Measurements from ENCODE around the gene RNF144A.
"Not testable (repeated sequence)": the region's sequence is repeated elsewhere in the genome, so short reads cannot be mapped to it uniquely, and the experiment has no call there.

RNF144A gene, protein sequence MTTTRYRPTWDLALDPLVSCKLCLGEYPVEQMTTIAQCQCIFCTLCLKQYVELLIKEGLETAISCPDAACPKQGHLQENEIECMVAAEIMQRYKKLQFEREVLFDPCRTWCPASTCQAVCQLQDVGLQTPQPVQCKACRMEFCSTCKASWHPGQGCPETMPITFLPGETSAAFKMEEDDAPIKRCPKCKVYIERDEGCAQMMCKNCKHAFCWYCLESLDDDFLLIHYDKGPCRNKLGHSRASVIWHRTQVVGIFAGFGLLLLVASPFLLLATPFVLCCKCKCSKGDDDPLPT

DNA sequence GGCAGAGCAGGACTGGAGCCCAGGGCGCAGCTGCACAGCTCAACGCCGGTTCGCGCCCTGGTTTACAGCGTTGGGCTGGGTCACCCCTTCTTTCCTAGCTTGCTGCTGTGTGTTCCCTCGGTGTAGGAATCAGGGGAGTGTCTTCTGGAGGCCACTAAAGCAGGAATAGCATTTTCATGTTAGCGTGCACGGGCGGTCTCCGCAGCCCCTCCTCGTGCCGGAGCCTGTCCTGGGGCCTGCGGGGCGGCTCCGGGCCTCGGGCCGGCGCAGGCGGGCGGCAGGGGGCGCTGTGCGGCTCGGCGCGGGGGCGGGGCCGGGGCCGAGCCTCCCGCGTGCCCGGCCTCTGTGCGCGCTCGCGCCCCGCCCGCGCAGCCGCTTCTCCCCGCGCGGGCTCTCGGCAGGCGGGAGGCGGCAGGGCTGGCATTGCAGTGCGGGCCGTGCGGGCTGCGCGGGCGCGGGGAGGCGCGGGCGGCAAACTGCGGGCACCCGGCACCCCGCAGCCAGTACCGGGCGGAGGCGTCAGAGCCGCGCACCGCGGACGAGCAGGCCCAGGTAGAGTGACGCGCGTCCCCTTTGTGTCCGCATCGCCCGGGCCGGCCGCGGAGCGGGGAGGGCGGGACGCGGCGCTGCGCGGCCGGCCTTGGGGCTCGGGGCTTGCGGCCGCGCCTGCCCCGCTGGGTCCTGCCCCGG is at the start of gene RNF144A:
TSS of gene RNF144A (plus strand) at position 342 of the 690 bp plus-strand sequence. CDS start 79,515 bp downstream, outside the sequence.
- DNase-seq (ENCODE audit: low read depth, low spot score): peak; percentile 90

DNA sequence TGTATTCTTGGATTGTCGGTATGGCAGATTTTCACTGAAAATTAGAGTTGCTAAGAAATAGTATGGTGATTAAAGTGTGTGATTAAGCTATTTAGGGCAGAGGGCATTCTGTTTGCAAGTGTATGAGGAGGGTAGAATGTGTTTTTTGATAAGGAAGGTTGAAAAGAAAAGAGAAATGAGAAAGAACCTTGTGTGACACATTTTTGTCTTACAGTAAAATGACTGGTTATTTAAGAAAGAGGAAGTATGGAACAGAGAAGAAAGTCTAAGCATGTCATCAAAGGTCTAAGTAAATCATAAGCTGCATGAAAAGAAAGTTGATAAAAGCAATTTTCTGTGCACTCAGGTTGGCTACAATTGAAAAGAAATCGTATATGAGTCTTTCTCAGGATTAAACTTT is 44.8 kb upstream of the RNF144A start:
- DNase-seq (ENCODE audit: low read depth, low spot score): no peak

DNA sequence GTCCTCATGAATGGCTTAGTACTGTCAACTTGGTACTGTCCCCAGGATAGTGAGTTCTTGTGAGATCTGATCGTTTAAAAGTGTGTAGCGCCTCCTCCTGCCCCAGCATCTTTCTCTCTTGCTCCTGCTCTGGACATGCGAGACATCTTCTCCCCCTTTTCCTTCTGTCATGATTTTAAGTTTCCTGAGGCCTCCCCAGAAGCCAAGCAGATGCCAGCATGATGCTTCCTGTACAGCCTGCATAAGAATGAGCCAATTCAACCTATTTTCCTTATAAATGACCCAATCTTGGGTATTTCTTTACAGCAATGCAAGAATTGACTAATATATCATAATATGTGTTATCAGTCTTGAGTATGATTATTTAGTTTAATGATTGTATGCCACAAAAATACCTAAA is 43.2 kb upstream of the RNF144A start:
- no peak for DNase-seq (ENCODE audit: low read depth, low spot score)

DNA sequence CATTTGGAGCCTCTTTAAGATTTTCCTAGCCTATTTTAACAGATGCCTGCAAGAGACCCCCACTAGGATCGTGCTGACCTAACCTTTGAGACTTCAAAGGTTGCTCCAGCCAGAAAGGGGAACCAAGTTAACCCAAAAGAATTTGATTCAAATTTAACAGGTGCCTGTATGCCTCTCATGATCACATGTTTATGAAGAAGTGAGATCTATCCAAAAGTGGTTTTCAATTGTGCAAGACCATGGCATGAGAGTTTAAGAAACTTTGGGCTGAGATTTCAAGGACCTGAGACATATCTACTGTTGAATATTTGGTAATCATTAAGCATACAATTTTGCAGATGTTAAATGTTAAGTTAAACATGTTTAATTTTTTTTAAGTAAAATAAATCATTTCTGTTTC is 40.9 kb upstream of the RNF144A start:
- DNase-seq (ENCODE audit: low read depth, low spot score): no peak

DNA sequence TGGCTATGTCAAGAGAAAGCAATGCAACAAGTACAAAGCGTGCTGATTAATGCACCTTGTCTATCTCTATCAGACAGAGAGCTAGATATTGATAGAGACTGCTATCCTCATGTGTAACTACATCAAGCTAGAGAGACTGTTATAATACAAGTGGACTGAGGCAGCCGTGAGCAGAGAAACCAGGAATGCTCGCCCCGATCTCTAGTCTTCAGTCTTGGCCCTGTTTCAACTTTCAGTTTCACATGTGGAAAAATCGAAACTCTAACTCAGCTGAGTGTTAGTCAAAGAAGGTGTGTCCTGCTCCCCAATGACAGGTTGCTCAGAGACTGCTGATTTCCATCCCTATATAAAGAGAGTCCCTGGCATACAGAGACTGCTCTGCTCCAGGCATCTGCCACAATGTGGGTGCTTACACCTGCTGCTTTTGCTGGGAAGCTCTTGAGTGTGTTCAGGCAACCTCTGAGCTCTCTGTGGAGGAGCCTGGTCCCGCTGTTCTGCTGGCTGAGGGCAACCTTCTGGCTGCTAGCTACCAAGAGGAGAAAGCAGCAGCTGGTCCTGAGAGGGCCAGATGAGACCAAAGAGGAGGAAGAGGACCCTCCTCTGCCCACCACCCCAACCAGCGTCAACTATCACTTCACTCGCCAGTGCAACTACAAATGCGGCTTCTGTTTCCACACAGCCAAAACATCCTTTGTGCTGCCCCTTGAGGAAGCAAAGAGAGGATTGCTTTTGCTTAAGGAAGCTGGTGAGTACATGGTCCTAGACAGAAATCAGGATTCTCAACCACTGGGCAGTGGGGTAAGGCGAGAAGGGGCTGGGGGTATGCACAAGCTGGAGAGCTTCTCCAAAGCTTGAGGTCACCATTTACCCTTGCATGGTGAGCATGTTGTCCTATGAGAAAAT is 39.6 kb upstream of the RNF144A start, which contains the start of gene RSAD2:
TSS of gene RSAD2 (plus strand) at position 376 of the 903 bp plus-strand sequence. CDS start at position 400, 24 bp downstream.
- DNase-seq (ENCODE audit: low read depth, low spot score): peak; percentile 61

DNA sequence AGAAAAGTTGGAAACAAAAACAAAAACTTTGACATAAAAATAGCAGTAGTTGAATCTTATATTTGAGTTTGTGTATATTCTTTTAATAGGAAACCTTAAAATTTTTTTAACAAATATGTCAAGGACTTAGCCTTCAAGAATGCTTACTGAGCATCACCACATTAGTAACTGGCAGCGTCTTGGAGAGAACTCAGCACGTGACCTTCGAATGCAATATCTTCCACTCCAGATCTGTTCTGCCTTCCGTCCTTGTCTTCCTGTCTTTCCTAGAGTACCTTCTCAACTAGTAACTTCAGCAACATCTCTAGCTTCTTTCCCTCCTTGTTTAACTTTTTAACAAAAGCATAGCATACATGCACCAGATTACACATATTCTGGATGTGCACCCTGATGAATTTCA is 38.7 kb upstream of the RNF144A start:
- DNase-seq (ENCODE audit: low read depth, low spot score): no peak

DNA sequence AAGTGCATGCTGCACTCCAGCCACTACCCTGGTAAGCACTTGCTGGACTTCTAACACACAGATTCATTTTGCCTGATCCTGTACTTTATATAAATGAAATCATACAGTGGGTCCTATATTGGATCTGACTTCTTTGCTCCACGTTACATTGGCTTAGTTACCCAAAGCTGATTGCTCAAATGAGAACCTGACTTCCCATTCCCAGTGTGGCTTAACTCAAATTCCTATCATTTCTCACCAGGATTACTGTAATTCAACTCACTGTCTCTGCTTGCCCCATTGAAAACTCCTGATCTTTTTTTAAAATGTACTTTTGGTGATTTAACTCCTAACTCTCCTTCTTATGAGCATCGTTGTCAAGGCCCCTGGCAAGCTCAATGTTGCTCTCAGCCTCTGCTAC is 38.2 kb upstream of the RNF144A start:
- DNase-seq (ENCODE audit: low read depth, low spot score): peak; percentile 22

DNA sequence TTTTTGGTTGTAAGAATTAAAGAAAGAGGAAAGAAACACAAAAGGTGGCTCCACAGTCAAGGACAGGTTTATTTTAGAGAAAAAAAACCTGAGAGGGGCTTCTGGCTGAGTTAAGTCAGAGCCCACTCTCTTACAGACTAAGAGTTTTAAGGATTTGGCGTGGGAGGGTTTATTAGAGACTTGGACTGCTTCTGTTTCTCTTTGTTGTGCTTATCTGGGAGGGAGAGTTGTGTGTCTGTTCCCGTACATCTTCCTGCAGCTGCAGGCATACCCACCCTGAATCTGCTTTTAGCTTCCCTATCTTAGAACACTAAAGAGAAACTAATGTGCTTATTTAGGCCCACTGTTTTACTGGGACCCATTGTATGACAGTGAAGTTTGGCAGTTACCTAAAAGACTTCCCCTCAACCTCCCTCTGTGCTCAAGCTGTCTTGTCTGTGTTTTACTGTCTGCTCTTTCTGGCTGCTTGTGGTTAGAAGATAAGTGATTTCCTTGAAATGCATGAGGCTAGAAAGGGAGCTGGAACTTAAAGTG is 36.9 kb upstream of the RNF144A start:
- no peak for DNase-seq (ENCODE audit: low read depth, low spot score)

DNA sequence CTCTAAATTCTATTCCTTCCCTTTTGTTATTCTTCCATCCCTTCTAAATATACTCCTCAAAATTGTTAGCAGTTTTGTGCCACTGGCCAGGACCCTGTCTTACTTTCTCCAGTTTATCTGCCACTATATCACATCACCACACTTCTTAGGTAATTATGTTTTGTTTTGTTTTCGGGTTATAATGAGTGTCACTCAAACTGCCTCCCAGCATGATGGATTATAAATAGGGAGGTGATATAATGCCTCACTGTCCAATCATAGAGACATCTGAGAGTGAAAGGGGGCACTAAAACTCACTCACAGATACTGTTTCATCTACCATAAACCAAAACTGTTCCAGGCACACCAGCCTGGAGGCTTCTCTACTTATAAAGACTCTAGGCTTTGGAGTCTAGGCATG is 36.2 kb upstream of the RNF144A start:
- no peak for DNase-seq (ENCODE audit: low read depth, low spot score)

DNA sequence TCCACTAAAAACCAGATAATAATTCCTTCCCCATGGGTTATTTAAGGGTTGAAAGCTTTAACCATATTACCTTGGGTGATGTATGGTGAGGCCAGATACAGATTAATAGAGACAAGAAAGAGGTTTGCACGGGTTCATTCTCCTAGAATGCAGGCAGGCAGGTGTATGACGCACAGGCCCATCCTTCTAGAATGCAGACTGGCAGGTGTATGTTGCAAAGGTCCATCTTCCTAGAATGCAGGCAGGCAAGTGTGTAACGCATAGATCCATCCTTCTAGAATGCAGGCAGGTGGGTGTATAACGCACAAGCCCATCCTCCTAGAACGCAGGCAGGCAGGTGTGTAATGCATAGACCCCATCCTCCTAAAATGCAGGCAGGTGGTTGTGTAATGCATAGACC is 35.7 kb upstream of the RNF144A start:
- no peak for DNase-seq (ENCODE audit: low read depth, low spot score)

DNA sequence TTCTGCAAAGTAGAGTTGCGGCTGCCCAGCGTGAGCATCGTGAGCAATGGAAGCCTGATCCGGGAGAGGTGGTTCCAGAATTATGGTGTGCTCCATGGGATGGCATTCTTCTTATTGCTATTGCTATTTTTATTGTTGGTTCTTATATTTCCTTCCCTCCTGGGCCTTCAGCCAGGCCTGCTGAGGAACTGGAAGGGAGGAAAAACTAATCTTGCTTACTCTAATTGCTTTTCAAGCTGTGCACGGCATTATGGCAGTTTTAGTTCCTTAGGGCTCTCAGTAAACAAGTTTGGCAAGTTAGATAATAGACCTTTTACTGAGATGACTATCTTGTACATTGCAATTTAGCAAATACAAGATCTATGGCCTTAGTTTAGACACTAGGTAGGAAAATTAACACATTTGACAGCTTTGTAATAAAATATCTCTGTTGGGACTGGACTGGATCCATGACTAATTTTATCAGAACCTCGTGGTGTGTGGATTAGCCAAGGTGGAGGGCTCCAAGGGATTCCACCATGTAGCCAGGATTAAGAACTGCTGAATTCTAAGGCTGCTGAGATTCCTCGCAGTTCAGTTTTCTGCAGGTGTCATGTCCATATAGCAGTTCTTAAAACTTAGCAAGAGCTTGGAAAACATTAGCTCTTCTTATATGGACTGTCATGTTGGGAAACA is 33.6 kb upstream of the RNF144A start:
- DNase-seq (ENCODE audit: low read depth, low spot score): no peak

DNA sequence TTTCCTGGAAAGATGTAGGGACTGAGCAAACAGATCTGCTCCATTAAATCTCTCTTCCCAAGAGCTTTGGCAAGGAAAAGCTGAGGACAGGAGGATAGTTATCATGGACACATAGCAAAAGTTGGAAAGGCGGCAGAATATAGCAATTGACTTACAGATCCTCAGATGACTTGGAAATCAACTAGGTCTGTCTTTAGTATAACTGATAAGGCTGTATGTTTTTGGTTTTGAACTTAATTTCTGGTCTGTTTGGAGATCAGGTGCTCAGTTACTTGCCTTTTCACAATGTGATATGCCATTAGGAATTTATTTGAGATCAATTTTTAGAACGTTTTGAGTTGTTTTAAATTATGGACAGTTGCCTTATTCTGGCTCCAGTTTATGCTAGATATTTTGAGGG is 31.7 kb upstream of the RNF144A start:
- no peak for DNase-seq (ENCODE audit: low read depth, low spot score)

DNA sequence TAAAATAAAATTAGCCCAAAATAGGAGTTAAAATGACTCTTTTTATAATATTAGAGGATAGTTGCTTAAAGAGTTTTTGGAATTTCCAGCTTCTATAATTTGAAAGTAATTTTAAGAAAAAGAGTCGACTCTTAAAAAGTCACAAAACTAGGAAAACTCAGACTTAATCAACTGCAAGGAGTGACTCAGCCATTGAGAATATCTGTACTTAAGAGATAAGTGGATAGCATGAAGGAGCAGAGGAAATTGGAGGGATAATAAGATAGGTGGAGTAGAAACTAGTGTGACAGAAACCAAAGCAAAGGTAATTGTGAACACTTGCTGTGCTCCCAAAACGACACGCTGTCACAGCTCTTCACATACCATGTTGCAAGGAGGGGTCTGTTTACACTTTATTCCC is 31.2 kb upstream of the RNF144A start:
- DNase-seq (ENCODE audit: low read depth, low spot score): no peak

DNA sequence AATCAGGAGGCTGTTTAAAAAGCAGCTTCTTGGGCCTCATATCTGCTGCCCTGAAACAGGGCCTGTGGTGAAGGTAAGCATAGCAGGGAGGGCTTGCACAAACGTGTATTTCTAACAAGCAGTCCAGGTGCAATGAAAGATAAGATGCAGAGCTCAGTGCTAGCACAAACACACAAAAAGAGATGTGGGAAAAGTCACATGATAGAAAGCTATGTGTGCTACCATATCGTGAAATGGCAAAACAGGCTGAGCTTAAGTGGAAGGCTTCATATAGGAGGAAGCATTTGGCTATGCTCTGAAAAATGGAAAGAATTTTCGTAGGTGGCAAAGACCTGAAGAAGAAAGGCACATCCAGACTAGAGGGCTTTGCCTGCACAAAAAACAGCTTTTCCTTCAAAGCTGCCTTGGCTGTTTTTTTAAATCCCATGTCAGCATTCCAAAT is 29.4 kb upstream of the RNF144A start:
- no peak for DNase-seq (ENCODE audit: low read depth, low spot score)

DNA sequence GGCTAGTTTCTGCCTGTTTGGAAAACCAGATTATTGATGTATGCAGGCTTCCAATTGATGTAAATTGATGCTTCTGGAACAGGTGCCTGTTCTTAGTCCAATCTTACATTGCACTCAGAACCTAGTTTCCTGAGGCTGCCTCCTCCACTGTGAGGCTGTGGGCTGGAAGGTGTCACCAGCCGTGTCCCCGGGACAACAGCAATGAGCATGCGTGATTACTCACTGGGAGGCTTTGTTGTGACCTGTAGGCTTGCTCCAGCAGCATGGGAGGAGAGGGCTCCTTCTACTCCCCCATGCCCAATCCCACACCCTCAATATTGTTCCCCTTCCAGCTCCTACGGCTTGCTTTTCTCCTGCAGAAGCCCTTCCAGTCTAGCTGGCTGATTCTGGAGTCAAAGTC is 28.5 kb upstream of the RNF144A start:
- DNase-seq (ENCODE audit: low read depth, low spot score): no peak

DNA sequence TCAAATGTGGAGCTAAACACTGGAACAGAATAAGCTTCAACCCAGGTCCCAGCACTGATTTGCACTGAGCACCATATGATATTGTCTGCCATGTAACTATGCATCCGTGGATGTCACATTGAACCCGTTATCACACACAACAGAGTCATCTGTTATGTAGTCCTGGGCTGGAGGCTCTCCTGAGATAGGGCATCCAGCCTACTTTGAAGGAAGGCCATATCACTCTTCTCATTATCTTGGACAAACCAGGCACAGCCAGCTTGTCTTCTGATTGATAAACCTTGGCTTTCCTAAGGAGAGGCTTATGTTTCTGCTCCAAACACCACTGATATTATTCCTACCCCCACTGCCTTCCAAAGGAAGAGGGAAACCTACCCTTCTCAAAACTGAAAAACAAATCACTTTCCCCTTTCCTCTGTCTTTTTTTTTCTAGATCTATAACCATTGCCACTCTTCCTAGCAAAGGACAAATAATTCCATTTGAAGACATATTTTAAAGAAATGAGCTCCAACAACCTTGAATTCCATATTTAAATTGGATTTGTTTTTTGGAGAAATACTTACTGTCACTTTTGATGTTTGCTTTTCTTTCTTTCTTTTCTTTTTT is 23.2 kb upstream of the RNF144A start:
- no peak for DNase-seq (ENCODE audit: low read depth, low spot score)

DNA sequence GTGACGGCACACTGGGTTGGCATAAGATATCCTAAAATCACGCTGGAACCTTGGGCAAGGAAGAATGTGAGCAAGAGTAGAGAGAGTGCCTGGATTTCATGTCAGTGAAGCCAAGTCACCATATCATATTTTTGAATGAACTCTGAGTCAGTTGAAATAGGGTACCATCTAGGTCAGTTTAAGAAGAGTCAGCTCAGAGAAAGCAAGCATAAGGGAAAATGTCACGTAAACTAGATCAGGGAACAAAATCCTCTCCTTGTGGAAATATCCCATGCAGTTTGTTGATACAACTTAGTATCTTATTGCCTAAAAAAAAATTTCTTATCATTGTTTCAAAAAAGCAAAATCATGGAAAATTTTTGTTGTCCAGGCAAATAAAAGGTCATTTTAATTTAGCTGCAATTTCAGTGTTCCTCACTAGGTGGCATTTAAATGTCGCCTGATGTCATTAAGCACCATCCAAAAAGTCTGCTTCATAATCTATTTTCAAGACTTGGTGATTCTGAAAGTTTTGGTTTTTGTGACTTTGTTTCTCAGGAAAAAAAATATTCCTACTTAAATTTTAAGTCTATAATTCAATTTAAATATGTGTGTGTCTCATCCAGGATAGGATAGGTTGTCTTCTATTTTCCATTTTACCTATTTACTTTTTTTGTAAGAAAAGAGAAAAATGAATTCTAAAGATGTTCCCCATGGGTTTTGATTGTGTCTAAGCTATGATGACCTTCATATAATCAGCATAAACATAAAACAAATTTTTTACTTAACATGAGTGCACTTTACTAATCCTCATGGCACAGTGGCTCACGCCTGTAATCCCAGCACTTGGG is 20.1 kb upstream of the RNF144A start:
- DNase-seq (ENCODE audit: low read depth, low spot score): peak; percentile 57

DNA sequence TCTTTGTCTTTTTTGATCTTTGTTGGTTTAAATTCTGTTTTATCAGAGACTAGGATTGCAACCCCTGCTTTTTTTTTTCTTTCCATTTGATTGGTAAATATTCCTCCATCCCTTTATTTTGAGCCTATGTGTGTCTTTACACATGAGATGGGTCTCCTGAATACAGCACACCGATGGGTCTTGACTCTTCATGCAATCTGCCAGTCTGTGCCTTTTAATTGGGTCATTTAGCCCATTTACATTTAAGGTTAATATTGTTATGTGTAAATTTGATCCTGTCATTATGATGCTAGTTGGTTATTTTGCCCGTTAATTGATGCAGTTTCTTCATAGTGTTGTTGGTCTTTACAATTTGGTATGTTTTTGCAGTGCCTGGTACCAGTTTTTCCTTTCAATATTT is 14.6 kb upstream of the RNF144A start:
- not testable (repeated sequence) for DNase-seq (ENCODE audit: low read depth, low spot score)

DNA sequence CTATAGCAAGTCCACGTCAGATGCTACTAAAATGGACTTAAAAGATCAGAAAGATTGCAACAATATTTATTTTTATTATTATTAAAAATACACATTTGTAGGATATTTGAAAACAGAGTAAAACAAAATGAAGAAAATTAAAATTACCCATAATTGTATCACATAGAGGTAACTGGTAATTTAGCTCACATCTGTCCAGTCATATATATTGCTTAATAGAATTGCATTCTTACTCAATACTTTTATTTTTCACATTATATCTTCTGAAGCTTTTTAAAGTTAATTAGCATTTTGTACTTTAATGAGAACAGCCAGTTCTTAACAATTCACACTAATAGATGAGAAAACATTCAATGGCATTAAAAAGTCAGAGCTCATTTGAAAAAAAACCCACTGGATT is 11.5 kb upstream of the RNF144A start:
- no peak for DNase-seq (ENCODE audit: low read depth, low spot score)

DNA sequence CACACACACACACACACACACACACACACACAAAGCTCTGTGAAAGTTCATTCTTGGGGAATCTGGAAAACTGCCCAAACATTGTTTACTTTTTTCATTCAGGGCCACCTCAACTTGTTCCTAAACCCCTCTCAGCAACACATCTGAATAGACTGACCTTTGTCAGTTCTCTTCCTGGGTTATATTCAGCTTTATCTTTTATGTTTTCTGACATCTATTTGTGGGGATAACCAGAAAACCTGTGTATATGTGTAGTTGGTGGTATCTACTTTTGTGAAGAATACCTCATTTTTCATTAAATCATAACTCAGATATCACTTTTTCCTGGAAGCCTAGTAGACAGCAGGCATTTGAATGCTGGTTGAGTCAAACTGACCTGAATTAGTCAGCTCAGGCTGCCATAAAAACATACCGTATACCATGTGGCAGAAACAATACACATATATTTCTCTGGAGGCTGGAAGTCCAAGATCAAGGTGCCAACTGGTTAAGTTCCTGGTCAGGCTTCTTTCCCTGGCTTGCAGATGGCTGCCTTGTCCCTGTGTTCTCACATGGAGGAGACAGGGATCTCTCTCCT is 11.0 kb upstream of the RNF144A start:
- no peak for DNase-seq (ENCODE audit: low read depth, low spot score)

All from astrocyte of the hippocampus (primary cell).